Fibroblast of lung (primary cell): ENCODE measurements around the gene ENKUR. TPM values are rescaled to one million over a fixed set of nuclear protein-coding genes. Genes with fewer than 3 reads are reported as not detected.

Experiments used
- DNase-seq, 2 donors: peaks; one replicate each; pipeline versions ENCODE4 v3.0.0 to v3.0.0-alpha.2; 2010; ENCODE audit warnings: low read depth in 2 of 2
- H2AFZ ChIP-seq: 2 replicates; pipeline ENCODE4 v1.5.1; 2012; ENCODE audit warnings: low read length, control low read depth, inconsistent platforms
- H3K27ac ChIP-seq: 2 replicates; pipeline ENCODE4 v1.5.1; 2011; ENCODE audit warnings: low read length, control low read depth; ENCODE audit not compliant: insufficient read depth
- H3K27me3 ChIP-seq: 2 replicates; pipeline ENCODE4 v1.5.1; 2011; ENCODE audit warnings: mild to moderate bottlenecking, low read length; ENCODE audit not compliant: control insufficient read depth, insufficient read depth
- H3K36me3 ChIP-seq: 2 replicates; pipeline ENCODE4 v1.5.1; 2011; ENCODE audit warnings: low read length; ENCODE audit not compliant: control insufficient read depth, insufficient read depth
- H3K4me1 ChIP-seq: 2 replicates; pipeline ENCODE4 v1.5.1; 2011; ENCODE audit warnings: low read length; ENCODE audit not compliant: control insufficient read depth, insufficient read depth; ENCODE audit errors: extremely low read depth
- H3K4me2 ChIP-seq: 2 replicates; pipeline ENCODE4 v1.5.1; 2011; ENCODE audit warnings: low read length, control low read depth; ENCODE audit not compliant: insufficient read depth; ENCODE audit errors: extremely low read depth
- H3K4me3 ChIP-seq, 4 experiments: fragments of 200-600 bp in 1 of 4; sonication (generic) in 1 of 4; replicated peaks in 1 of 4; 2 replicates each; pipeline ENCODE4 v1.5.1; 2011 to 2016; ENCODE audit warnings: low read length in 4 of 4, low read depth in 3 of 4, mild to moderate bottlenecking in 3 of 4, control low read depth in 2 of 4, inconsistent platforms in 1 of 4, mixed read lengths in 1 of 4; ENCODE audit not compliant: insufficient read depth in 1 of 4; ENCODE audit errors: control extremely low read depth in 1 of 4
- H3K79me2 ChIP-seq: 2 replicates; pipeline ENCODE4 v1.5.1; 2012; ENCODE audit warnings: mild to moderate bottlenecking, low read length, inconsistent platforms; ENCODE audit not compliant: control insufficient read depth, insufficient read depth
- H3K9ac ChIP-seq: 2 replicates; pipeline ENCODE4 v1.5.1; 2011; ENCODE audit warnings: mild to moderate bottlenecking, low read length, control low read depth; ENCODE audit not compliant: insufficient read depth
- H3K9me3 ChIP-seq: 2 replicates; pipeline ENCODE4 v1.5.1; 2012; ENCODE audit warnings: low read depth, low read length; ENCODE audit not compliant: control insufficient read depth, insufficient read depth
- H4K20me1 ChIP-seq: 2 replicates; pipeline ENCODE4 v1.5.1; 2011; ENCODE audit warnings: low read length; ENCODE audit not compliant: control insufficient read depth, insufficient read depth; ENCODE audit errors: extremely low read depth
- EZH2 ChIP-seq: IDR thresholded peaks from 2 replicates; pipeline ENCODE4 v1.5.1; 2012; ENCODE audit warnings: low read length, control low read depth, mild to moderate bottlenecking; ENCODE audit errors: missing control alignments
- polyA minus RNA-seq: library from RNA; depleted of rRNA, polyadenylated mRNA; stranded (reverse); fragments of >200 nt; gene quantifications from 2 replicates; pipeline ENCODE4 v1.2.3, GENCODE V29; 2011; ENCODE audit warnings: low replicate concordance
- polyA plus RNA-seq, 2 donors: library from polyadenylated mRNA; depleted of rRNA in 1 of 2; stranded (reverse) in 1 of 2; unstranded in 1 of 2; fragments of >200 nt; gene quantifications; 2 replicates each; pipeline ENCODE4 v1.2.1, GENCODE V29; 2011 to 2012; ENCODE audit warnings: missing spikeins in 1 of 2
- total RNA-seq: library from RNA; depleted of rRNA; stranded (reverse); fragments of >200 nt; gene quantifications from 2 replicates; pipeline ENCODE4 v1.2.1, GENCODE V29; 2014
- TF ChIP-seq, protein P1 (sequence below), 2 donors: IDR thresholded peaks in 1 of 2; conservative IDR thresholded peaks in 1 of 2; 1 replicate in 1 of 2; 2 replicates in 1 of 2; pipeline ENCODE4 v1.5.1; 2011 to 2012; ENCODE audit warnings: low read length in 2 of 2, control low read depth in 1 of 2, inconsistent platforms in 1 of 2, low read depth in 1 of 2, mild to moderate bottlenecking in 1 of 2

Gene ENKUR, protein sequence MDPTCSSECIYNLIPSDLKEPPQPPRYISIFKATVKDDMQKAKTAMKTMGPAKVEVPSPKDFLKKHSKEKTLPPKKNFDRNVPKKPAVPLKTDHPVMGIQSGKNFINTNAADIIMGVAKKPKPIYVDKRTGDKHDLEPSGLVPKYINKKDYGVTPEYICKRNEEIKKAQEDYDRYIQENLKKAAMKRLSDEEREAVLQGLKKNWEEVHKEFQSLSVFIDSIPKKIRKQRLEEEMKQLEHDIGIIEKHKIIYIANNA
- total RNA-seq (under 0.01 and 0.17 TPM in 2 replicates), polyA plus RNA-seq (0.06 TPM in 1 of 2 replicates, not detected in the other), polyA minus RNA-seq (not detected in 2 replicates)
- 0.08 TPM in 1 of 2 replicates, not detected in the other for polyA plus RNA-seq (2012)

DNA sequence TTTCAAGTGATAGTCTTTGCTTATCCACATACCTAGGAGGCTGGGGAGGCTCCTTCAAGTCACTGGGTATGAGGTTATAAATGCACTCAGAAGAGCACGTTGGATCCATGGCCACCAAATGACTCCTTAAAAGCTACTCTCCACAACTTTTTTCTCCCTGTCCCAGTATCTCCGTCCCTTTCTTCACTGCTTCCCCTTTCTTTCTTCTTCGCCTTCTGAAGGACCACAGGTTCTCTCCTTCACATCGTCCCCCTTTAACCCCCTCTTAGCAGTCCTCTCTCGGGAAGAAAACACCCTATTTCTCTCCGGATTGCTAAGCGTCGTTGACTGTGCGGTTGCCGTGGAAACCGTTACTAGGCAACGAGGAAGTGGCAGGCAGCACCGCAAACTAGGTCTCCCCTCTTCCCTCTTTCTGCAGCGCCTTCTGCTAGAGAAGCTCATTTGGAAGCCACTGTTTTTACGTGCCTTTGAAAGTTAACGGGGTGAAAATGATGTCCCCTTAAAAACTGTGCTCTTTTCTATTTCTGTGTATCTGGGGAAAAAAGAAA lies at the start of gene ENKUR:
Gene ENKUR (minus strand): TSS at position 331 of the 548 bp plus-strand sequence. CDS start 222 bp downstream, at position 109.
- H3K9ac ChIP-seq = peak within 1 kb of the TSS; percentile 70
- H3K9me3 ChIP-seq = no peaks in the 10 kb centered on the region
- peak; percentile 93 to 94 for DNase-seq
- peak within 1 kb of the TSS; percentile 61 to 80 (median 74) for H3K4me3 ChIP-seq
- no peaks in the 10 kb centered on the region for H3K79me2 ChIP-seq
- no peaks in the 10 kb centered on the region for H4K20me1 ChIP-seq
- no peaks in the 10 kb centered on the region for H3K27me3 ChIP-seq
- peak within 1 kb of the TSS; percentile 95 for H3K4me2 ChIP-seq
- H3K4me1 ChIP-seq = no peaks in the 10 kb centered on the region
- H2AFZ ChIP-seq = peak within 1 kb of the TSS; percentile 98
- H3K27ac ChIP-seq = peak within 1 kb of the TSS; percentile 82
- TF ChIP-seq, protein P1, sequence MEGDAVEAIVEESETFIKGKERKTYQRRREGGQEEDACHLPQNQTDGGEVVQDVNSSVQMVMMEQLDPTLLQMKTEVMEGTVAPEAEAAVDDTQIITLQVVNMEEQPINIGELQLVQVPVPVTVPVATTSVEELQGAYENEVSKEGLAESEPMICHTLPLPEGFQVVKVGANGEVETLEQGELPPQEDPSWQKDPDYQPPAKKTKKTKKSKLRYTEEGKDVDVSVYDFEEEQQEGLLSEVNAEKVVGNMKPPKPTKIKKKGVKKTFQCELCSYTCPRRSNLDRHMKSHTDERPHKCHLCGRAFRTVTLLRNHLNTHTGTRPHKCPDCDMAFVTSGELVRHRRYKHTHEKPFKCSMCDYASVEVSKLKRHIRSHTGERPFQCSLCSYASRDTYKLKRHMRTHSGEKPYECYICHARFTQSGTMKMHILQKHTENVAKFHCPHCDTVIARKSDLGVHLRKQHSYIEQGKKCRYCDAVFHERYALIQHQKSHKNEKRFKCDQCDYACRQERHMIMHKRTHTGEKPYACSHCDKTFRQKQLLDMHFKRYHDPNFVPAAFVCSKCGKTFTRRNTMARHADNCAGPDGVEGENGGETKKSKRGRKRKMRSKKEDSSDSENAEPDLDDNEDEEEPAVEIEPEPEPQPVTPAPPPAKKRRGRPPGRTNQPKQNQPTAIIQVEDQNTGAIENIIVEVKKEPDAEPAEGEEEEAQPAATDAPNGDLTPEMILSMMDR (conservative IDR thresholded peaks at IDR 0.05 in 1 of 2, IDR thresholded peaks at IDR 0.05 in 1 of 2; ENCODE audit: low read depth in 1 of 2, low read length in 2 of 2) = no peak
- no peak for TF ChIP-seq EZH2
- no peaks in the 10 kb centered on the region for H3K36me3 ChIP-seq

DNA sequence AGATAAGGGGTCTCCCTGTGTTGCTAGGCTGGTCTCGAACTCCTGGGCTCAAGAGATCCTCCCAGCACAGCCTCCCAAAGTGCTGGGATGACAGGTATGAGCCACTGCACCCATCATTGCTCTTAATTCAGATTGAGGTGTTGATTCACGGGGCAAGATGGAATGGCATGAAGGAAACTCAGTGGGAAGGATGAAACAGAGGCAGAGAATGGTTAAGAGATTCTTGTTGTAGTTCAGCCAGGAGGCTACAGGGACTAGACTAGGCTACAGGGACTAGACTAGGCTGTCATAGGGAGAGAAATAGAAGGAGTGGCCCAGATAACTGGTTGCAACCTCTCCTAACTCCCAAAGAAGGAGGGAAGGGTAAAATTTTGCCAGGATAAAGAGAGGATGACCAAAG lies 48.4 kb upstream of the ENKUR start:
- DNase-seq = no peak
- H4K20me1 ChIP-seq = no peaks in the 10 kb centered on the region
- no peak overlapping the region for H3K9ac ChIP-seq
- H3K79me2 ChIP-seq = no peaks in the 10 kb centered on the region
- H2AFZ ChIP-seq = no peak overlapping the region
- no peaks in the 10 kb centered on the region for H3K27me3 ChIP-seq
- H3K9me3 ChIP-seq = no peaks in the 10 kb centered on the region
- no peak overlapping the region for H3K27ac ChIP-seq
- H3K4me1 ChIP-seq = no peaks in the 10 kb centered on the region
- TF ChIP-seq, protein P1 (conservative IDR thresholded peaks at IDR 0.05 in 1 of 2, IDR thresholded peaks at IDR 0.05 in 1 of 2; ENCODE audit: low read depth in 1 of 2, low read length in 2 of 2) = no peak
- no peak for TF ChIP-seq EZH2
- H3K4me3 ChIP-seq = no peak overlapping the region
- H3K4me2 ChIP-seq = no peak overlapping the region
- H3K36me3 ChIP-seq = no peaks in the 10 kb centered on the region

DNA sequence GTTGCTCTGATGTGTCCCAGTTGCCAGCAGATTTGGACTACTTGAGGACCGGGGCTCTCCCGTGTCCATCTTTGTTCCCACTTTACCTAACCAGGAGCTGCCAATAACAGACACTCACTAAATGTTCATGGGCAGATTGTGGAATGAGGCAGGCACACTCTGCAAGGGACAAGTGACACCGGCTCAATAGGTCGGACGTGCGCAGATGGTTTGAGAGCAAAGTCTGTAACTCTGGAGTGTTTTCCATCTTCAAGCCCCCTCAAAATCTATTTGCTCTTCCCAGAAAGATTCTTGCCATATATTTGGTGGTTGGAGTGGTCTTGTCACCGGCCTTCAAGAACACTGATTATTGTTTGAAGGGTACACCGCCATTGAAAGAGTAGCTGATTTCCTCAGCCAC lies 47.7 kb upstream of the ENKUR start:
- H3K79me2 ChIP-seq = no peaks in the 10 kb centered on the region
- H3K36me3 ChIP-seq = no peaks in the 10 kb centered on the region
- no peaks in the 10 kb centered on the region for H3K4me1 ChIP-seq
- no peak overlapping the region for H3K4me2 ChIP-seq
- no peak overlapping the region for H2AFZ ChIP-seq
- H3K27me3 ChIP-seq = no peaks in the 10 kb centered on the region
- no peak overlapping the region for H3K9ac ChIP-seq
- no peak overlapping the region for H3K27ac ChIP-seq
- TF ChIP-seq, protein P1 (conservative IDR thresholded peaks at IDR 0.05 in 1 of 2, IDR thresholded peaks at IDR 0.05 in 1 of 2; ENCODE audit: low read depth in 1 of 2, low read length in 2 of 2) = no peak
- TF ChIP-seq EZH2 = no peak
- no peaks in the 10 kb centered on the region for H3K9me3 ChIP-seq
- H3K4me3 ChIP-seq = no peak overlapping the region
- no peaks in the 10 kb centered on the region for H4K20me1 ChIP-seq
- DNase-seq = no peak
